Neural progenitor cell (in vitro differentiated cells): ENCODE data around the gene MRPL3.
"Not testable (repeated sequence)": the region's sequence is repeated elsewhere in the genome, so short reads cannot be mapped to it uniquely, and the experiment has no call there.

Source experiments
- CTCF ChIP-seq: fragments of 200-600 bp; sonication (generic); IDR thresholded peaks from 2 replicates; pipeline ENCODE4 v1.5.1; 2017; ENCODE audit warnings: antibody characterized with exemption, mild to moderate bottlenecking
- EZH2 ChIP-seq: fragments of 200-600 bp; sonication (generic); IDR thresholded peaks from 2 replicates; pipeline ENCODE4 v1.6.1; 2017; ENCODE audit warnings: antibody characterized with exemption, mild to moderate bottlenecking, moderate library complexity
- EZH2phosphoT487 ChIP-seq: fragments of 200-600 bp; sonication (generic); IDR thresholded peaks from 2 replicates; pipeline ENCODE4 v1.6.1; 2017; ENCODE audit warnings: antibody characterized with exemption

DNA sequence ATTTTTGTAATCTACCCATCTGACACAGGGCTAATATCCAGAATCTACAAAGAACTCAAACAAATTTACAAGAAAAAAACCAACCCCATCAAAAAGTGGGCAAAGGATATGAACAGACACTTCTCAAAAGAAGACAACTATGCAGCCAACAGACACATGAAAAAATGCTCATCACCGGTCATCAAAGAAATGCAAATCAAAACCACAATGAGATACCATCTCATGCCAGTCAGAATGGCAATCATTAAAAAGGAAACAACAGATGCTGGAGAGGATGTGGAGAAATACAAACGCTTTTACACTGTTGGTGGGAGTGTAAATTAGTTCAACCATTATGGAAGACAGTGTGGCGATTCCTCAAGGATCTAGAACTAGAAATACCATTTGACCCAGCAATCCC is 16.2 kb downstream of the MRPL3 start:
- not testable (repeated sequence) for TF ChIP-seq EZH2phosphoT487, CTCF, EZH2
